Activated CD4-positive, alpha-beta T cell treated with anti-CD3 and anti-CD28 coated beads for 48 hours (primary cell): ENCODE measurements around the gene RWDD4.

ENCODE experiments used
- DNase-seq: peaks from one replicate; pipeline ENCODE4 v3.0.0-alpha.2; 2020

The RWDD4 gene

DNA sequence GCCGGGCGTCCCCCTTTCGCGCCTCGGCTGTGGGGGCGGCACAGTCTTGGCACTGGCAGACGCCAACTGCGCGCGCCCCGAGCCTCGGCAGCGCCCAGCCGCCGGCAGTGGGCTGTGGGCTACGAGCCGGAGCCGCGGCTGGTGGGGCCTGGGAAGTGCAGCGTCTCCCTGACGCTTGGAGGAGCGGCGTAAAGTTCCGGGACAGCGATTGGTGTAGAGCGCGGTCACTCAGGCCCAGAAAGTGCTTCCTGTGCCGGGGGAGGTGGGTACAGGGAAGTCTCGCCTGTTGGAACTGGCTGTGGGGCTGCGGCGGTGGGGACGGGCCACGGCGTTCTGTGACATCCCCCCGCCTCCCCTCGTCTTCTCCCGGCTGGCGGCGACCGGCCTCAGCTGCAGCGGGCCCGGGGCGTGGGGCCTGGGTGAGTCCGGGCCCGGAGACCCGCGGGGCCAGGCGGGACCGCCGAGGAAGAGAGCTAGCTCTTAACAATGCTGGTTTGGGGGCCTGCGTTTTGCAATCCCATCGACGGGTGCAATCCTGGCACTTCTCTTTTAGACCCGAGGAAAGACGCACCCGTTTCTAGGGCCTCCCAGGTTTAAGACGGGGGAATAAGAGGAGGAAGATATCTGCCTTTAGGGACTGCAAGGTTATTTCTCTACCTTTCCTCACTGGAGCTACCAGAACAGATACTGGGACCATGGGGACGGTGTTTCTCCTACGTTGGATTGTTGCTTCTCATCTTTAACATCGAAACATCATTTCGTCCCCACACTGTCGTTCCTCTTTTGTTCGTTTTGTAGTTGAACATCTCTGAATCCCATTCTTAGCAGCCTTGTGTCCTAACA, at the start of gene RWDD4, which contains the start of gene TRAPPC11:
RWDD4 (minus strand) TSS at position 157 of the 843 bp plus-strand sequence. CDS start 233 bp downstream, outside the sequence.
TRAPPC11 (plus strand) TSS at position 265 of the 843 bp plus-strand sequence. CDS start 4,575 bp downstream, outside the sequence.
- peak; percentile 97 for DNase-seq

GRCh38 chr4:183702492-183702891, 43.5 kb upstream of the RWDD4 start:
- no peak for DNase-seq

- no peak for DNase-seq
Measured at GRCh38 chr4:183700407-183700806, 41.4 kb upstream of the RWDD4 start.

DNA sequence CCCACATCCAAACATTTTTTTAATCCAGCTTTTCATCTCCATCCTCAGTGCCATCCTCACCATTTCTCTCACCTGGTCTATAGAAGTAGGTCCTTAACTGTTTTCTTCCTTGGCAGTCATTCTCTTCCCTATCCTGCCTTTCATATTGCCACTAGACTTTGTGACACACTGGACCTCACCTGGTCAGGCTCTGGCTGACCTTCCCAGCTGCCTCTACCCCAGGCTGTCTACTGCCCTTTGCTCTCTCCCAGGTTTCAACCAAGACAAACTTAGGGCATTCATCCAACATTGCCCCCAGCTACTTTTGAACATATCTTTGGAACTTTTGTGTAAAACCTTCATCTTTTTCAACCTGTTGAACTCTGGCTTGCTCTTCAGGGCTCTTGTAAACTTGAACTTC, 39.9 kb upstream of the RWDD4 start:
- DNase-seq = no peak

DNA sequence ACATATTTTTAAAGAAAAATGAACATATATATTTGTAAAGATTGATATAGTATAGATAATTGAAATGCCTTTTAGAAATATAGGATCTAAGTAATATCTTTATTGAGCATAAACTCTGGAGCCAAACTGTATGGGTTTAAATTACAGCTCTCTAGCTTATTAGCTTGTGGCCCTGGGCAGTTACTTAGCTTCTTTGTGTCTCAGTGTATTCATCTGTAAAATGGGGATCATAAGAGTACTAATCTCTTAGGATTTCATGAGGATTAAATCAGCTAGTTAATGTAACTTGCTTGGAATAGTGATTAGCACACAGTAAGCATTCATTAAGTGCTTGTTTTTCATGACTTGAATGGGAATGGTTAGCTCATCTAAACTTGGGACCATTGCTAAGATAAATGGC, 32.9 kb upstream of the RWDD4 start:
- DNase-seq = no peak

- no peak for DNase-seq
Measured at GRCh38 chr4:183691006-183691405, 32.0 kb upstream of the RWDD4 start.

DNA sequence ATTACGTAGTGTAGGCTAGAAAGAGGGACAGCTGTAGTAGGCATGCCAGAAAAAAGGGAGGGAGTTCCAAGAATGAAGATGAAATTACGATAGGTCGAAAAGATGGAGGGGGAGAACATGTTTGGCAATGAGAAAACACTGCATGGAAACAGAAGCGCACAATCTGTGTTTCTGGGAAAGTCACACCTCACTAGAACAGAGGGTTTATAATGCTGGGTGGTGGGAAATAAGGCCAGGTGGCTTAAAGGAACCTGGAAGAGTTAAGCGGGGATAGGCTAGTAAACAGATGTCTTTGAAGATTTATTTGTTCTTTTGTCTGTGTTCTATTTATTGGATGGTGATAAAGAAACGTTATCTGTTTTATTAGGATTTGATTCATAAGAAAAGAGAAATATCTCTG, 29.2 kb upstream of the RWDD4 start:
- DNase-seq = no peak

- DNase-seq = no peak
Measured at GRCh38 chr4:183686461-183686860, 27.5 kb upstream of the RWDD4 start.

GRCh38 chr4:183681119-183681518, 22.1 kb upstream of the RWDD4 start:
- DNase-seq = no peak

- no peak for DNase-seq
Measured at GRCh38 chr4:183675625-183676024, 16.6 kb upstream of the RWDD4 start.

DNA sequence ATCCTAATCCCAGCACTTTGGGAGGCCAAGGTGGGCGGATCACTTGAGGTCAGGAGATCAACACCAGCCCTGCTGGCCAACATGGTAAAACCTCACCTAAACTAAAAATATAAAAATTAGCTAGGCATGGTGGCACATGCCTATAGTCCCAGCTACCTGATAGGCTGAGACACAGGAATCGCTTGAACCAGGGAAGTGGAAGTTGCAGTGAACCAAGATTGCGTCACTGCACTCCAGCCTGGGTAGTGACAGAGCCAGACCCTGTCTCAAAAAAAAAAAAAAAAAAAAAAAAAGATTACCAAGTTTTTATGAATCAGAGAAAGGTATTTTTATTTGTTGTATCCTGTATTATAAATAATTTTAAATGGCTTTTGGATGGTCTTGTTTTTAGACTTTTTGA, 15.2 kb upstream of the RWDD4 start:
- no peak for DNase-seq

DNA sequence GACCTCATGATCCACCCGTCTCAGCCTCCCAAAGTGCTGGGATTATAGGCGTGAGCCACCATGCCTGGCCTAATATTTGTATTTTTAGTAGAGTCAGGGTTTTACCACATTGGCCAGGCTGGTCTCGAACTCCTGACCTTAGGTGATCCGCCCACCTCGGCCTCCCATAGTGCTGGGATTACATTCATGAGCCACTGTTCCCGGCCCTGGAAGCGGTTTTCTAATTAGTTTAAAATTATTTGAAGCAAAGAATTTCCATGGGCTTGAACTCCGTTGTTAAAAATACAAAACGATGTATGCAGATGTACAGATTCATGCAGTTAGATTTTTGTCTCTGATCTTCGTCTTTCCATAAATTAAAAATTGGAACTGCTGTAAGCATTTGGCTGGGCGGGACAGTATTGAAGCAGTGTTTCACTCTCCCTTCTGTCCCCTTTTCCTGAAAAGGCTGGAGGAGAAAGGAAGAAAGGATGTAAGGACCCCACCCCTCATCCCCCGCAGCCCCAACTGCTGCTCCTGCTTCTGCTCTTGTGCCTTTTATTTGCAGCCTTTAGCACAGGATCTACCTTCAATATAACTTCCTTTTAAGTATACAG, 12.1 kb upstream of the RWDD4 start:
- no peak for DNase-seq

- DNase-seq = no peak
Measured at GRCh38 chr4:183670251-183670650, 11.3 kb upstream of the RWDD4 start.

GRCh38 chr4:183666088-183666487, 7.1 kb upstream of the RWDD4 start:
- no peak for DNase-seq

- DNase-seq = no peak
Measured at GRCh38 chr4:183659872-183660242, 872 bp upstream of the RWDD4 start.

GRCh38 chr4:183658362-183659028, 490 bp downstream of the RWDD4 start:
- peak; percentile 15 for DNase-seq

- DNase-seq = no peak
Measured at GRCh38 chr4:183657564-183657963, 1.4 kb downstream of the RWDD4 start.

DNA sequence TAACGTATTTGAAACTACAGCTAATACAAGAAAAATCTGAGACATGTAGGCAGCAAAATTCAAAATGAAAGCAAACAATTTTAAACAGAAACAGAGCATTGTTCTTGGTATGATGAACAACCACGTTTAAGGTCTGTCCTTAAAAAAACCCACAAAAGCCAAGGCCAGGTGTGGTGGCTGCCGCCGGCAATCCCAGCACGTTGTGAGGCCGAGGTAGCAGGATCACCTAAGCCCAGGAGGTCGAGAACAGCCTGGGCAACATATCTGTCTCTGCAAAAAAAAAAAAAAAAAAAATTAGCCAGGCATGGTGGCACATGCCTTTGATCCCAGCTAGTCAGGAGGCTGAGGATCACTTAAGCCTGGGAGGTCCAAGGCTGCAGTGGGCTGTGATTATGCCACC, 13.7 kb downstream of the RWDD4 start:
- DNase-seq = no peak

DNA sequence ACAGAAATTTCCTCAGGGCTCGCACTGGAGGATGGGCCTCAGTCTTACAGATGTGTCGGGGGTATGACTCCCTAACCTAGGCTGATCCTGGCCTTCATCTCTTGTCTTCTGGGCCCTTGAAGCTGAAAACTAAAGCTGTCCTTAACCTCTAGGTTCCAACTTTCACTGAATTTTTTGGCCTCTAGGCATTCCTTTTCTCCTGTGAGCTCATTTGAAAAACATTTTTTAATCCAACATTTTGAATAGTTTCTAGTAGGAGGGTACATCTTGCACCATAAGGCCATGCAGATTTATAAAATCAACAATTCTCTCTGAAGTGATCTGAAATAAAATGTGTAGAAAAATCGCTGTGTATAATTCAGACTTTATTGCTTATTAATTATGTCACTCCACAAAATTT, 19.7 kb downstream of the RWDD4 start:
- DNase-seq = no peak

DNA sequence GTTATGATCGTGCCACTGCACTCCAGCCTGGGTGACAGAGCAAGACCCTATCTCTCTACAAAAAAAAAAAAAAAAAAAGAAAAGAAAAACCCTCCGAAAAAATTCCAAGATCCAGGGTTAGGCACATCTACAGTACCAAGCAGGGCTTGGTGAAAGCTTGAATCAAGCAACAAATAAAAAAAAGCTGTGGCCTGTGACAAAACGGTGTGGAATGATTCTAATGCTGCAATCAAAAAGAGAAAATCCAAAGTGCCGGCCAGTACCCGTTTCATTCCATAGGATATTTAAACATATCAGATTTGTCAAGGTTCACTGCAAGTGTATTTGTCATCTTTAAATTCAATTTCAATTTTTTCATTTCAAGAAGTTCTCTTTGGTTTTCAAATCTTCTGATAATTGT, 20.5 kb downstream of the RWDD4 start:
- no peak for DNase-seq

DNA sequence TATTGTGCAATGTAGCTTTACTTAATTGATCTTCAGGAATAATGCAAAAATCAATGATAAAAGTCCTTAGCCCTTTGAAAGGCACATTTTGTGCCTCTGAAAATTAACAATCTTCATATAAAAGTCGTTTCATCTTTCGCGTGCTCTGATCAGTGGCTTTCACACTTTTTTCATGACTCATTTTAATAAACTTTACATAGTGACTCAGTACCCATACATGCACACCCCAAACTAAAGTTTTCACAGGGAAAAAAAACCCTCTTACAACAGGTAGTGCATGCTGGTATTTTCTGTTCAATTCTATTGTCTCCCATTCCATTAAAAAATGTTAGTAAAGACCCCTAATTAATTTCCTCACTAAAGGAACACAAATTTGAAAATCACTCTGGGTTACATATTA, 21.5 kb downstream of the RWDD4 start:
- DNase-seq = no peak

DNA sequence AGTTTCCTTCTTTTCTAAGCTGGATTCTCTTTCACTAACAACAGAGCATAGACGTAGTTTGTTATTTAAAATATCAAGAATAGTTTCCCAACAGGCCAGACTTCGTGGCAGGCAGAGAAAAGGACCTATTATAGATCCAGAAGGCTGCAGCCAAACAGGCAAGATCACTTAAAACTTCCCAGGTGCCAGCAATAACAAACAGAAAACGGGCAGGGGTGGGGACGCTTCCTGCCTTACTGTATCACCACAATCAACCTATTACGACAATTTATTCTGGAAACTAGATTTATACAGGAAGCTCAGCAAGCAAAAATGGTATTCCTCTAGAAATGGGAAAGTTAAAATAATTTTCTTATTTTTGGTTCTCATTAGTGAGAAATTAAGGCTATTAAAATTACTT, 22.1 kb downstream of the RWDD4 start:
- DNase-seq = no peak

DNA sequence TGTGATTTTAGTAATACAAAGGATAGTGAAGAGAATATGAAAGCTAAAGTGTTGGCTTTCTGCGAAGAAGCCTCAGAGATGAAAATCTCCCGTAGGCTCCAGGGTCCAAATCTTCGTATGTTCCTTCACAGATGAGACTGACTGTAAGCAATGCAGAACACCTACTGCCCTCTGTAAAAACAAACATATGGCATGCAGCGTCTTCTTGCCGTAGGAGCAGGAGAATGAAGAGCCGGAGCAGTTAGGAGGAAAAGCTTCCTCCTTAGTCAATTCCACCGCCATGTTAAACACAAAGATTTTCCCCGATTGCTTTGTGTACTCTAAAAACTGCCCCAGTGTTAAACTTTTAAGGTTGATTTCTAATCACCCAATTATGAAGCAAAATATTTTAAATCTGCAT, 22.5 kb downstream of the RWDD4 start:
- DNase-seq = no peak

- DNase-seq = no peak
Measured at GRCh38 chr4:183635741-183636140, 23.2 kb downstream of the RWDD4 start.
